HepG2 (cell line): ENCODE data around the gene FAIM2. TPM values are rescaled to one million over a fixed set of nuclear protein-coding genes. Genes with fewer than 3 reads are reported as not detected.

Source experiments
- ATAC-seq: fragments of 200-7000 bp; cut with Tn5 transposase; 3 replicates; pipeline ENCODE4 v1.9.1; 2020; ENCODE audit warnings: mild to moderate bottlenecking, moderate library complexity
- BruUV-seq: library from RNA; stranded (reverse); fragments of 400-500 nt; replicated peaks from 2 replicates; lab custom pipeline; 2021; lab: Mats Ljungman, UMichigan
- CTCF ChIA-PET: fragments of 300-600 bp; formaldehyde crosslinking; extraction: SDS; loops from one replicate; lab custom pipeline; 2021; ENCODE audit warnings: low total read pairs, inconsistent platforms, low intra/inter-chr PET ratio; lab: Yijun Ruan, JAX
- POLR2A ChIA-PET: fragments of 350-600 bp; sonication (Branson Sonifier 250); formaldehyde crosslinking; loops from one replicate; lab custom pipeline; 2020; ENCODE audit warnings: antibody characterized with exemption, inconsistent platforms; lab: Yijun Ruan, JAX
- DNase-seq: peaks from one replicate; pipeline ENCODE4 v3.0.0-alpha.2; 2015; ENCODE audit warnings: low spot score
- FAIRE-seq: peaks from 3 replicates; lab custom pipeline; 2011; peaks lifted over from hg19 to GRCh38; lab: Jason Lieb, UNC
- H2AFZ ChIP-seq: one replicate; pipeline ENCODE4 v1.6.1; 2011; ENCODE audit warnings: low read length, inconsistent platforms
- H3K27ac ChIP-seq: fragments of 300-600 bp; 3 replicates; pipeline ENCODE4 v1.8.0; 2011; ENCODE audit warnings: mixed run types, mild to moderate bottlenecking, mixed read lengths, low read length, inconsistent platforms; ENCODE audit not compliant: insufficient read depth; ENCODE audit errors: extremely low read length
- H3K27me3 ChIP-seq, 2 experiments: fragments of 200-600 bp in 1 of 2; 2 replicates in 1 of 2; 3 replicates in 1 of 2; pipeline versions ENCODE4 v1.6.0 to v1.8.0; 2011; ENCODE audit warnings: low read length in 2 of 2, mild to moderate bottlenecking in 2 of 2, moderate library complexity in 2 of 2, inconsistent platforms in 1 of 2; ENCODE audit not compliant: insufficient read depth in 2 of 2, control insufficient read depth in 1 of 2
- H3K36me3 ChIP-seq, 2 experiments: fragments of 200-600 bp in 1 of 2; replicated peaks in 1 of 2; 2 replicates in 1 of 2; 3 replicates in 1 of 2; pipeline versions ENCODE4 v1.5.1 to v1.8.0; 2011; ENCODE audit warnings: low read length in 2 of 2, inconsistent platforms in 1 of 2; ENCODE audit not compliant: insufficient read depth in 2 of 2, control insufficient read depth in 1 of 2
- H3K4me1 ChIP-seq: 2 replicates; pipeline ENCODE4 v1.5.1; 2012; ENCODE audit warnings: low read length, inconsistent platforms; ENCODE audit not compliant: insufficient read depth
- H3K4me2 ChIP-seq: 2 replicates; pipeline ENCODE4 v1.6.0; 2011; ENCODE audit warnings: low read depth, low read length, inconsistent platforms
- H3K4me3 ChIP-seq, 3 experiments: fragments of 200-600 bp in 1 of 3; sonication (generic), shearing (Covaris generic) in 1 of 3; replicated peaks in 1 of 3; 2 replicates each; pipeline ENCODE4 v1.5.1; 2011 to 2016; ENCODE audit warnings: low read length in 3 of 3, inconsistent platforms in 2 of 3, low read depth in 2 of 3, mild to moderate bottlenecking in 2 of 3, control low read depth in 1 of 3, mixed read lengths in 1 of 3; ENCODE audit not compliant: insufficient read depth in 1 of 3
- H3K79me2 ChIP-seq: one replicate; pipeline ENCODE4 v1.6.1; 2011; ENCODE audit warnings: low read length, inconsistent platforms; ENCODE audit not compliant: insufficient read depth
- H3K9ac ChIP-seq: 2 replicates; pipeline ENCODE4 v1.6.0; 2011; ENCODE audit warnings: mild to moderate bottlenecking, low read depth, low read length, inconsistent platforms; ENCODE audit not compliant: insufficient read depth
- H3K9me3 ChIP-seq: 2 replicates; pipeline ENCODE4 v1.5.1; 2012; ENCODE audit warnings: mild to moderate bottlenecking, low read length
- H4K20me1 ChIP-seq: 2 replicates; pipeline ENCODE4 v1.6.0; 2011; ENCODE audit warnings: inconsistent platforms, mild to moderate bottlenecking, low read length, moderate library complexity; ENCODE audit not compliant: insufficient read depth
- CBX5 ChIP-seq: sonication (generic); formaldehyde crosslinking; IDR thresholded peaks from 2 replicates; pipeline ENCODE4 v1.4.0; 2020; ENCODE audit warnings: missing genetic modification reagents, borderline replicate concordance
- ETV6 ChIP-seq: sonication (generic); formaldehyde crosslinking; conservative IDR thresholded peaks from 2 replicates; pipeline ENCODE4 v1.4.0; 2020; ENCODE audit warnings: missing genetic modification reagents
- MXD4 ChIP-seq: IDR thresholded peaks from 2 replicates; pipeline ENCODE4 v1.6.1; 2016; ENCODE audit warnings: mild to moderate bottlenecking, missing biosample characterization, missing genetic modification reagents
- RCOR2 ChIP-seq: IDR thresholded peaks from 2 replicates; pipeline ENCODE4 v1.6.1; 2016; ENCODE audit warnings: missing biosample characterization, missing genetic modification reagents
- TMF1 ChIP-seq: sonication (generic); formaldehyde crosslinking; IDR thresholded peaks from 2 replicates; pipeline ENCODE4 v1.8.1; 2022; ENCODE audit warnings: low read depth, missing genetic modification reagents
- TSC22D2 ChIP-seq: sonication (generic); formaldehyde crosslinking; IDR thresholded peaks from 2 replicates; pipeline ENCODE4 v1.5.1; 2020; ENCODE audit warnings: missing genetic modification reagents, mild to moderate bottlenecking, borderline replicate concordance
- XRCC5 ChIP-seq: fragments of 200-400 bp; formaldehyde crosslinking; optimal IDR thresholded peaks from 2 replicates; pipeline ENCODE3; 2017; ENCODE audit warnings: mild to moderate bottlenecking, low read length
- ZBTB7B ChIP-seq: sonication (generic); formaldehyde crosslinking; IDR thresholded peaks from 2 replicates; pipeline ENCODE4 v1.4.0; 2020; ENCODE audit warnings: missing genetic modification reagents
- ZC3H13 ChIP-seq: sonication (generic); formaldehyde crosslinking; IDR thresholded peaks from 2 replicates; pipeline ENCODE4 v1.8.1; 2023; ENCODE audit warnings: mild to moderate bottlenecking, missing genetic modification reagents, moderate library complexity
- ZKSCAN8 ChIP-seq: IDR thresholded peaks from 2 replicates; pipeline ENCODE4 v1.6.1; 2016; ENCODE audit warnings: borderline replicate concordance, missing genetic modification reagents, missing compliant biosample characterization
- ZNF260 ChIP-seq: sonication (generic); formaldehyde crosslinking; IDR thresholded peaks from 2 replicates; pipeline ENCODE4 v1.4.0; 2020; ENCODE audit warnings: missing genetic modification reagents, low read depth, mild to moderate bottlenecking, borderline replicate concordance
- ZNF430 ChIP-seq: sonication (generic); formaldehyde crosslinking; IDR thresholded peaks from 2 replicates; pipeline ENCODE4 v1.9.0; 2021; ENCODE audit warnings: mild to moderate bottlenecking, missing genetic modification reagents
- ZNF557 ChIP-seq: sonication (generic); formaldehyde crosslinking; IDR thresholded peaks from 2 replicates; pipeline ENCODE4 v1.4.0; 2020; ENCODE audit warnings: missing genetic modification reagents
- ZNF672 ChIP-seq: sonication (generic); formaldehyde crosslinking; IDR thresholded peaks from 2 replicates; pipeline ENCODE4 v1.8.1; 2022; ENCODE audit warnings: missing genetic modification reagents
- ZNF709 ChIP-seq: sonication (generic); formaldehyde crosslinking; IDR thresholded peaks from 2 replicates; pipeline ENCODE4 v1.5.0; 2020; ENCODE audit warnings: mild to moderate bottlenecking, missing genetic modification reagents
- ZNF747 ChIP-seq: sonication (generic); formaldehyde crosslinking; IDR thresholded peaks from 2 replicates; pipeline ENCODE4 v1.8.1; 2023; ENCODE audit warnings: missing genetic modification reagents, mild to moderate bottlenecking, borderline replicate concordance
- ZNF781 ChIP-seq: sonication (generic); formaldehyde crosslinking; IDR thresholded peaks from 2 replicates; pipeline ENCODE4 v1.5.1; 2020; ENCODE audit warnings: borderline replicate concordance, mild to moderate bottlenecking, missing genetic modification reagents; ENCODE audit errors: not compliant biosample characterization
- WGBS: methylation state at CpG from one replicate; pipeline ENCODE4 v1.1.6; 2017; ENCODE audit warnings: low lambda C conversion rate; 5-methylcytosine and 5-hydroxymethylcytosine counted together
- in situ Hi-C: cut with HindIII; loops from 2 replicates; pipeline ENCODE4 v1.10.0; 2017; ENCODE audit warnings: low pct_unique_long_range_greater_than_20kb; ENCODE audit not compliant: extremely low pct_ligation_motif_present
- intact Hi-C: fragments of 100-400 bp; cut with micrococcal nuclease; formaldehyde crosslinking; loops from one replicate; pipeline ENCODE4 v1.10.0; 2022; ENCODE audit not compliant: unreplicated experiment
- polyA plus RNA-seq, 8 experiments: library from polyadenylated mRNA; depleted of rRNA in 3 of 8; stranded (reverse) in 7 of 8; unstranded in 1 of 8; fragments of >200 nt; fragmentation: Illumina TruSeq in 4 of 8; extraction: Trizol in 4 of 8; gene quantifications; 2 replicates each; pipeline versions ENCODE4 v1.2.1 to v1.2.3, GENCODE V29; 2011 to 2016; ENCODE audit warnings: low read depth in 4 of 8, missing spikeins in 1 of 8, mixed read lengths in 1 of 8; ENCODE audit not compliant: insufficient read depth in 1 of 8
- total RNA-seq, 5 experiments: library from RNA; depleted of rRNA; stranded (reverse); fragments of >200 nt; fragmentation: Illumina TruSeq; extraction: Trizol; gene quantifications; 2 replicates each; pipeline ENCODE4 v1.2.3, GENCODE V29; 2016; ENCODE audit warnings: low read depth in 1 of 5
- TF ChIP-seq, protein P1 (sequence below): IDR thresholded peaks from 2 replicates; pipeline ENCODE4 v1.6.1; 2016; ENCODE audit warnings: control low read depth
- TF ChIP-seq, protein P2 (sequence below): sonication (generic); formaldehyde crosslinking; IDR thresholded peaks from 2 replicates; pipeline ENCODE4 v1.4.0; 2020; ENCODE audit warnings: mild to moderate bottlenecking, missing genetic modification reagents

Gene FAIM2
- total and polyA plus RNA-seq, 2 of the 13 experiments (the other 11 are each of a cell fraction or from before 2014, with no cell fraction given) = not detected

DNA sequence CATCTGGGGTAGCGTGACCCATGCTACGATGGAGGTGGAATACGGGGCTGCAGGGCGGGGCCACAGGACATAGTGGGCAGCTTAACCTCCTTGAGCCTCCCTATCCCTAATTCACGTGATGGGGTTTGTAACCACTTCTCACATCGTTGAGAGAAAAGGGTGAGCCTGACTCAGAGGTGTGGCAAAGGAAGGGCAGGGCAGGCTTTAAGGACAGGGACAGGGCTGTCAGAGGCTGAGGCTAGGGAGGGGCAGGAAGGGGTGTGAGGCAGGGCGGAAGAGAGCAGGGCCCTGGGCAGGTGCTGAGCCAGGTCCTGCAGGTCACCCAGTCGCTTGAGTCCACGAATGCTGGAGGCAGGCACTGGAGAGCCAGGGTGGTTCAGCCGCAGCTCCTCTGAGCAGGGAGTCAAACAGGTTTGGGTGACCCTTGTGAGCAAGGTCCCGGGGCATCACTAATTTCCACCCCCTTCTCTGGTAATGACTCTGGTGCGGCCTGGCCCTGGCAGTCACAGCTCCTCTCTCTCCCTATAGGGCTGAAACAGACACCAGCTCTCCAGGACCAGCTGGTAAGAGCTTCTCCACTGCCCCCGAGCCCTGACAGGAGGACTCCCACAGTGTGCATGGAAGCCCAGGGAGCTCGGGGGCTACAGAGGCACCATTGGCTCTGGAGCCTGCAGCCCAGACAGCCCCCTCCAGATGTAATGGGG is 39.4 kb upstream of the FAIM2 start:
- no peaks in the 10 kb centered on the region for H4K20me1 ChIP-seq
- DNase-seq (no peak), FAIRE-seq (no peak), ATAC-seq (no peak)
- H3K79me2 ChIP-seq = no peaks in the 10 kb centered on the region
- no peak overlapping the region for H2AFZ ChIP-seq
- H3K36me3 ChIP-seq = no peaks in the 10 kb centered on the region
- no peak overlapping the region for H3K9ac ChIP-seq
- H3K4me3 ChIP-seq = no peak overlapping the region
- POLR2A ChIA-PET = no interaction called here
- 54% methylated on average over 10 of the region's 14 CpGs for WGBS
- intact Hi-C loops (loop anchor here (10.0 kb wide), 1 partner anchor 78 kb away; no protein-coding TSS in a partner anchor), in situ Hi-C loops (loop anchor here (5.0 kb wide), 1 partner anchor 76 kb away; no protein-coding TSS in a partner anchor)
- H3K9me3 ChIP-seq = no peaks in the 10 kb centered on the region
- H3K4me1 ChIP-seq = peaks cover 29% of the 10 kb centered on the region
- peaks cover 3 to 9% of the 10 kb centered on the region in 2 experiments; a peak in 3 of 5 replicates for H3K27me3 ChIP-seq
- CTCF ChIA-PET = no interaction called here
- no TSS peak for BruUV-seq
- TF ChIP-seq ETV6 (CRISPR knock-in tag) (no peak), ZNF747 (CRISPR knock-in tag) (no peak), ZNF430 (CRISPR knock-in tag) (no peak), TMF1 (CRISPR knock-in tag) (no peak), ZNF260 (CRISPR knock-in tag) (no peak), ZC3H13 (no peak), RCOR2 (CRISPR knock-in tag) (no peak), CBX5 (no peak), MXD4 (CRISPR knock-in tag) (no peak), ZBTB7B (CRISPR knock-in tag) (no peak), ZNF672 (CRISPR knock-in tag) (no peak), XRCC5 (no peak), ZNF557 (CRISPR knock-in tag) (no peak), ZKSCAN8 (CRISPR knock-in tag) (no peak), ZNF709 (CRISPR knock-in tag) (no peak), ZNF781 (no peak), TSC22D2 (CRISPR knock-in tag) (no peak)
- TF ChIP-seq, protein P1, sequence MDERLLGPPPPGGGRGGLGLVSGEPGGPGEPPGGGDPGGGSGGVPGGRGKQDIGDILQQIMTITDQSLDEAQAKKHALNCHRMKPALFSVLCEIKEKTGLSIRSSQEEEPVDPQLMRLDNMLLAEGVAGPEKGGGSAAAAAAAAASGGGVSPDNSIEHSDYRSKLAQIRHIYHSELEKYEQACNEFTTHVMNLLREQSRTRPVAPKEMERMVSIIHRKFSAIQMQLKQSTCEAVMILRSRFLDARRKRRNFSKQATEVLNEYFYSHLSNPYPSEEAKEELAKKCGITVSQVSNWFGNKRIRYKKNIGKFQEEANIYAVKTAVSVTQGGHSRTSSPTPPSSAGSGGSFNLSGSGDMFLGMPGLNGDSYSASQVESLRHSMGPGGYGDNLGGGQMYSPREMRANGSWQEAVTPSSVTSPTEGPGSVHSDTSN = no peak
- TF ChIP-seq, protein P2, sequence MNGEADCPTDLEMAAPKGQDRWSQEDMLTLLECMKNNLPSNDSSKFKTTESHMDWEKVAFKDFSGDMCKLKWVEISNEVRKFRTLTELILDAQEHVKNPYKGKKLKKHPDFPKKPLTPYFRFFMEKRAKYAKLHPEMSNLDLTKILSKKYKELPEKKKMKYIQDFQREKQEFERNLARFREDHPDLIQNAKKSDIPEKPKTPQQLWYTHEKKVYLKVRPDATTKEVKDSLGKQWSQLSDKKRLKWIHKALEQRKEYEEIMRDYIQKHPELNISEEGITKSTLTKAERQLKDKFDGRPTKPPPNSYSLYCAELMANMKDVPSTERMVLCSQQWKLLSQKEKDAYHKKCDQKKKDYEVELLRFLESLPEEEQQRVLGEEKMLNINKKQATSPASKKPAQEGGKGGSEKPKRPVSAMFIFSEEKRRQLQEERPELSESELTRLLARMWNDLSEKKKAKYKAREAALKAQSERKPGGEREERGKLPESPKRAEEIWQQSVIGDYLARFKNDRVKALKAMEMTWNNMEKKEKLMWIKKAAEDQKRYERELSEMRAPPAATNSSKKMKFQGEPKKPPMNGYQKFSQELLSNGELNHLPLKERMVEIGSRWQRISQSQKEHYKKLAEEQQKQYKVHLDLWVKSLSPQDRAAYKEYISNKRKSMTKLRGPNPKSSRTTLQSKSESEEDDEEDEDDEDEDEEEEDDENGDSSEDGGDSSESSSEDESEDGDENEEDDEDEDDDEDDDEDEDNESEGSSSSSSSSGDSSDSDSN (CRISPR knock-in tag) = no peak
- H3K4me2 ChIP-seq = no peak overlapping the region
- H3K27ac ChIP-seq = no peak overlapping the region
